Epithelial cell of prostate (primary cell): Measurements from ENCODE around the gene HNRNPK.
"Not testable (repeated sequence)": the region's sequence is repeated elsewhere in the genome, so short reads cannot be mapped to it uniquely, and the experiment has no call there.

Experiments
- DNase-seq: peaks from one replicate; pipeline ENCODE4 v3.0.0-alpha.2; 2011; ENCODE audit warnings: low read depth, low spot score
- H3K27ac ChIP-seq: fragments of 450-650 bp; 2 replicates; pipeline ENCODE4 v1.5.1; 2017; ENCODE audit warnings: mild to moderate bottlenecking

Gene HNRNPK

DNA sequence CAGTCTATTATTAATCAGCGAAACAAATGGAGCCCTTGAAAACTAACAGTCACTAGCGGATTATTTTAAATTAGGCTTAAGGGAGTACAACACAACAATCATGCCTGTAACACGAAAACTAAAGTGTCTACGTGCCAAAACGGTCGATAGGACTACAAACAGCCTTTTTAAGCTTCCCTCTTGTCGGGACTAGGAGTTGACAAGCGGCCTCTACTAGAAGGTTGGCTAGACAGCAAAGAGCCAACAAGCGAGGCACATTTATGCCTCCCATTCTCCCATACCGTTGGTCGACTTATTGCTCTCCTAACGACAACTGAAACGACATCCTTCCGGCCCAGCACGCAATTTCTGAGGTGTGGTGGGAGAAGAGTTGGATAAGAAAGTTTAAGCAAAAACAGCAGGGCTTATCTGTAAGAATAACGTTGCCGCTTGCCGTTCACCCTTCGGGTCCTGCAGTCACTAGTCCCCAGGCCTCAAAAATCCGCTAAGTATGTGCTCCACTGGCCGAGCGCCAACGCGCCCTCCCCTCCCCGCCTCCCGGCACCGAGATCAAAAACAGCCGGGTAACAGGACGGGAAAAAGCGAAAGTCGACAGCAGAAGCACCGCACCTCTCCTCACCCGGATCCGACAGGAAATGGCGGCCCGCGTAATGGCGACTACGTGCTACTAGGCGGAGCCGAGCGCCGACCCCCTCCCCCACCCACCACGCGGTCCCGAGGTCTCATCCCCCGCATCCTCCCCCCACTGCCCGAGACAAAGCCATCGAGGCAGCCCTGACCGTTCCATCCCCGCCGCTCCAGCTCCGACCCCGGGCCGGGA, 813 bp downstream of the HNRNPK start:
- H3K27ac ChIP-seq, result peak overlapping the region; percentile 92
- no peak for DNase-seq

DNA sequence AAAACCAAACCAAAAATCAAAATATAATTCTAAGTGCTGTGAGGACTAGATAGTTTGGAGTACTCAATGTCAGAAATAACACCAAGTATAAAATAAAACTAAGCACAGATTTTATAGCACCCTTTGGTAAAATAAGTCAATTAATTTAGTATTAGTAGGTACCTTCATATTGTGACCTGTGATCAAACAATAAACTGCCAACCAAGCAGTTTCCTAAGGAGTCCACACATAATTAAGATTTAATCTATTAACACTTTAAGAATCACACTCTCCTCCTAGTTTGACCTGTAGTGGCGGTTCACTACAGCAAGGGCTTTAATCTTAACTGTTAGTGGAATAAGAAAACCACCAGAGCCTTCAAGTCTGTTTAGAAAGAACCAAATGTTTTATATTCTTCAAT, 2.8 kb downstream of the HNRNPK start:
- peak overlapping the region; percentile 46 for H3K27ac ChIP-seq
- no peak for DNase-seq

DNA sequence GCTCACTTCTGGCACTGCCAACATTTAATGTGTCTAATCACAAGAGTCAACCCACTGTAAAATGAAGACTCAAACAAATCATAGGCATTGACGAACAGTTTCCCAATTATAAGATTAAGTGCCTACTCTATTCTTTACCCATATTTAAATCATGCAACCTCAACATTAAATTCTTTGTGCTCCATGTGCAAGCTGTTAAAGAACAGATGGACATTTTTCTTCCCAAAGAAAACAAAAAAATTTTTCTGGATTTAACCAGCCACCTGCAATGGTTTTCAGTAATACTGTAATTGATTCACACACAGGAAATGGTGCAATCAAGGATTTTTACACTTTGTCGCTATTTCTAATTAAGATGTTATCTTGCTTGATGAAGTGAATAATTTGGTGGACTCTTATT, 3.6 kb downstream of the HNRNPK start:
- DNase-seq, result no peak
- peak overlapping the region; percentile 46 for H3K27ac ChIP-seq

DNA sequence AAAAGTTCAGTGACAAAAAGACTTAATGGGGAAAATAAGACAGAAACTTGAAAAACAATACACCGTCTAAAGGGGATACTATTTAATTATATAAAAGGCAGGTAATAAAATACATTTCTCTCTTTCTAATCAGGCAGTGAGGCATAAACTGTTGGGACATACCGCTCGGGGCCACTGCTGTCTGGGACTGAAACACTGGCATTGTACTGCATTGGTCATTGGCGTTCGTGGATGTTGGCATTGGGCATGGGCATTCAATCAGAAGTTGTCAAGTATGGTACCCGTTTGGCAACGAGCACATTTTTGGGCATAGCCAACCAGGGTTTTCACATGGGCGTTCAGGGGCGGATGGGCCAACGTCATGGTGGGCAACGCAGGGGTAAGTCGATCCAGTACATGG, 4.7 kb downstream of the HNRNPK start:
- DNase-seq, result no peak
- H3K27ac ChIP-seq, result peak overlapping the region; percentile 46

DNA sequence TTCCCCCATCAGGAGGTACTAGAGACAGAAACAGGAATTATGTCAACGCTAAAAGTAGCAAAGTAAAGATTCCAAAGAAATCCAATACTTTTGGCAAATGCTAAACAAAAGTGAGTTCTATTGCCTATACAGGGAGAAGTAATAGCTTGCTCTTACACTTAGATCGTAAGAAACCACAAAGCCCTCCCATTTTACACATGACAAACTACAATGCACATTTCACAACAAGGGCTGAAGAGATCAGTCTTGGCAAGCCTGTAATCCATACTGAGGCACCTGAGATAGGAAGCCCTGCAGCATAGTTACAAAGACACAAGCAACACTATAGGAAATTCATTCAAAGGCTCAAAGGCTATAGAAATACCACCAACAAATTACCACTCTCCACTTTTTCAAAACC, 7.7 kb downstream of the HNRNPK start:
- H3K27ac ChIP-seq, result no peak overlapping the region
- no peak for DNase-seq

DNA sequence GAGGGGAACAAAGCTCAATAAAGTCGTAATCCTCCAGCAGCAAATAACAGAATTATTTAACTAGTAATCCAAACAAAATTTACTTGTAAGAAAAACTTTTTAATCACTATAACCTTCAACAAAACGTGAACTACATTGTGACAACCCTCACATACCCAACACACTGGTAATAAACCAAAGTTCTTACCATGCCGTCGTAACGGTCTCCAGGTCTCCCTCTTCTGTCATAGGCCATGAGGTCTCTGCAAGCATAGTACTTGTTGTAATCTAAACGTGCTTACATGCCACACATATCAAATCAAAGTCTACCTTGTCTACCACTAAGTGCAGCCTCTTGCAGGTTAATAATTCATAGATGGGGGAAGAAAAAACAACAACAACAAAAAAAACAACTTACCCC, 8.5 kb downstream of the HNRNPK start:
- H3K27ac ChIP-seq, result no peak overlapping the region
- no peak for DNase-seq

DNA sequence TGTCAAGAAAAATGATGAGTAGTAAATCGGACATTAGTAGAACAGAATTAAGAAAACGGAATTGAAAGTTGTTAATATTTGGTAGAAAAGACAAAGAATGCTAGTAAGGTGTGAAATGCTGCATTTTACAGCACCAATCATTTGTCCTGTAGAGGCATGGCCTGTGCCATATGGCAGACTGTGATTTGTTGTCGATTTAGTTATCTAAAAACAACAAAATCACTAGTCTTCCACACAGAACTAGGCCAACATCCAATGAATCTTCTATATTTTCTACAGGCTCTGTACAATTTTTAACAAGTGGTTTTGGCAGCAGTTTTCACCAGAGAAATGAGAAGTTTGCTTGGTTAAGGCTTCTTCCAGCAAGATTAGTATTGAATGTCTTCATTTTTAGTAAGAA, 10.4 kb downstream of the HNRNPK start:
- H3K27ac ChIP-seq, result no peak overlapping the region
- no peak for DNase-seq

DNA sequence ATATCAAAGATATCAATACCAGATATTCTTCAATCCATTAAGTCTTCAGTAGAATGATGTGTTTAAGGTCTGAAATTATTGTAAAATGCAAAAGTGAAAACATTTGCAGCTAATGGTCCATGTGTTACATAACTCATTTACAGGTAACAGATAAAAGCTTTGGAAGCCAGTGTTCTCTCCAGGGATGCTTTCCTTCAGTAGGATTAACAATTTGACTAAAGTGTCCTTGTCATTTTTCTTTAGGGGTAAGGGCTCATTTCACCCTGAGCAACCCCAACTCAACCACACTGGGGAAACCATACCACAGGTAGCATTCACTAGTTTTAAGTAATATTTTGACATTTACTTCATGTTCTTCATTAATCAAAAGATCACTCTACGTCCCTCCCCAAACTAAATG, 12.9 kb downstream of the HNRNPK start:
- H3K27ac ChIP-seq, result no peak overlapping the region
- DNase-seq, result no peak

DNA sequence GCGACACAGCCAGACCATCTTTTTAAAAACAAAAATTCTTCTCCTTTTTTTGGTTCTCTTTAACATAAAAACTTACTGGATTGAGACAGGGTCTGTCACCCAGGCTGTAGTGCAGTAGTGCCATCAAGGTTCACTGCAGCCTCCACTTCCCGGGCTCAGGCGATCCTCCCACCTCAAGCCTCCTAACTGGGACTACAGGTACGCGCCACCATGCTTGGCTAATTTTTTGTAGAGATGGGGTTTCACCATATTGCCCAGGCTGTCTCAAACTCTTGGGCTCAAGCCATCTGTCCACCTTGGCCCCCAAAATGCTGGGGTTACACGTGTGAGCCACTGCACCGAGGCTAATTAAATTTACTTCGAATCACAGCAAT, 13.8 kb downstream of the HNRNPK start:
- peak overlapping the region; percentile 68 for H3K27ac ChIP-seq
- no peak for DNase-seq

DNA sequence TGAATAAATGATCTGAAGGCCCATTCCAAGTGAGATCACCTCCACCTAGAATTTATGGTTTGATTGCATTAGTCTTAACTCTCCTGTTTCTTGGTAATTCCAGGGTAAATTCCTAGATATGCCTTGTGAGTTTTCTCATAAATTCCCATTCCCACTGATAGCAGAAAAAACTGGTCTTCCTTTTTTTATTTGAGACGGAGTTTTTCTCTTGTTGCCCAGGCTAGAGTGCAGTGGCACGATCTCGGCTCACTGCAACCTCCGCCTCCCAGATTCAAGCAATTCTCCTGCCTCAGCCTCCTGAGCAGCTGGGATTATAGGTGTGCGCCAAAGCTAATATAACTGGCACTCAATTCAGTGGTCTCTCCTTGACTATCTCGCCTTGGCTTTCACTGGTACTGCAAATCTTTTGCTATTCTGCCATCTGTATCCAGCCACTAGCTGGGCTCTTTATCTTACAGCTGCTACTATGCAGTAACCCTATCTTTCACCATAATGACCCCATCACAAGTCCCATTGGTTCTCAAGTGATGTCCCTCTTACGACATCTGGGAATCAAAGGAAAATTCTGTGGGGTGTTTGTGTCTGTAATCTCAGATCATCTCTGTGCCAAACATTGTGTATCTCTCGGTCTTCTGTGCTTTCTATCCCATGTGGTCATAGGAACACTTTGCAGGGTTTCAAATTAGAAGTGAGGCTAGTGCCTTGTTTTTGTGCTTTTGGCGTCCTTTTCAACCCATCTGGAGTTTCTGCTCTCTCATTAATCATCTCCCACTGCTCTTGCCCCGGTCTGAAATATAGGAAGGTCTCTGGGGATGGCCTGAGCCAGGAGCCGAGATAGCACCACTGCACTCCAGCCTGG, 14.4 kb downstream of the HNRNPK start:
- peak overlapping the region; percentile 68 for H3K27ac ChIP-seq
- no peak for DNase-seq

DNA sequence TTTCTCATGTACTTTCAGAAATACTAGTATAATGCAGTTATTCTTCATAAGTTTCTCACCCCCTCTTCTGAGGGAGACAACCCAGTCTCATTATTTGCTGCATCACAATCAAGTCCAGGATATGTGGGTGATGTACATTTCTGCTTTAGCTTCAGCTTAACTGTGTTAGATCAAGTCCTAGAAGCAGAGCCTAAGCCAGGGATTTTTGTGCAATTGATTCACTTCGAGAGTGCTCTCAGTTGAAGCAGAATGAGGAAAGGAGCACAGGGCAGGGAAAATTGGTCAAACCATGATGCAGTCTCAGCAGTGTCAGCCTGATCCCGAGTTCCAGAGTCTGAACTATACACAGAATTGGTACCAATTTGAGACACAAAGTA, 15.1 kb downstream of the HNRNPK start:
- H3K27ac ChIP-seq, result peak overlapping the region; percentile 68
- DNase-seq, result no peak

DNA sequence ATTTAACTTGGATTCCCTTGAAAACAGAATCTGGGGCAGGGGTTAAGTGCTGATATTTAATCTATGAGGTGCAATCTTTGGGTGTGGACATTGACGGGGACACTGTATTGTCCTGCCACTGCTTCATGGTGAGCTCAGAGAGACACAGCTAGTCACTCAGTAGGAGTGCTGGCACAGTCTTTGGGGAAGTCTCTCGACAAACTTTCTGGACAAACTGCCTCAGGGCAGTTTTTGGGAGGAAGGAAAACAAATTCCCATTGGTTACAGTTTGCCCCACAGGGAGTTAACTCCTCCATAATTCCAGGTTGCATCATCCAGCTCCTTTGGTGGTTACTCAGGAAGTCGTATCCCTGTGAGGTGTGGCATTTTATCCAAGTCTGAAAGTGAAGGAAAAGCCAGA, 17.9 kb downstream of the HNRNPK start:
- H3K27ac ChIP-seq, result peak overlapping the region; percentile 83
- no peak for DNase-seq

DNA sequence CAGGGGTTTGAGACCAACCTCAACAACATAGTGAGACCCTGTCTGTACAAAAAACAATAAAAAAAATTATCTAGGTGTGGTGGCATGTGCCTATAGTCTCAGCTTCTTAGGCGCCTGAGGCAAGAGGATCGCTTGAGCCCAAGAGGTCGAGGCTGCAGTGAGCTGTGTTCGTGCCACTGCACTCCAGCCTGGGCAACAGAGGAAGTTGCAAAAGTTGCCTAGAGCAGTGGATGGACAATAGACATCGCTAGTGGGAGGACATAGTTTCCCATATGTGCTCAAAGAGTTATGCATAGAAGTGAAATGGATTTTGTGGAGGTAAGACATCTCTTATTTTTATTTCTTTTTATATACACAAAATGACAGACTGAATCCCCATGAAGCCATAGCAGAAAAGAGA, 19.0 kb downstream of the HNRNPK start:
- no peak for DNase-seq
- H3K27ac ChIP-seq, result no peak overlapping the region

DNA sequence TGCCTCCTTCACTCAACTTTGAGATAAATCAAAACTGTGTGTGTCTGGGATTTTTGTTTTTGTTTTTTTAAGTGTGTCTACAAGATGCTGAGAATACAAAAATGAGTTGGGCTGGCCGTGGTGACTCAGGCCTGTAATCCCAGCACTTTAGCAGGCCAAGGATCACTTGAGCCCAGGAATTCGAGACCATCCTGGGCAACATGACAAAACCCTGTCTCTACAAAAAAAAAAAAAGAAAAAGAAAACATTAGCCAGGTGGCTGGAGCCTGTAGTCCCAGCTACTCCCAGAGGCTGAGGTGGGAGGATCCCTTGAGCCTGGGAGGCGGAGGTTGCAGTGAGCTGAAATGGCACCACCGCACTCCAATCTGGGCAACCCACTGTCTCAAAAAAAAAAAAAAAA, 21.0 kb downstream of the HNRNPK start:
- H3K27ac ChIP-seq, result no peak overlapping the region
- no peak for DNase-seq

DNA sequence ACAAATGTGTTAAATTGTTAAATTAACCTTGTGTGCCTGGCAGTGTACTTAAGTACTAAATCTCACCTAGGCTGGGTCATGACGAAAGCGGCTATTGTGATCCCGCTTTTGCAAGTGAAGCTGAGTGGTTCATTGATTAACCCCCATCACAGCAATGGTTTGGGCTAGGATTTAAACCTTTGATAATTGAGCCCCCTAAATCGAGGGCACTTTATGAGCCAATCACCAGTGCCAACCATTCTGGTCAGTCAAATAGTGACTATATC, 22.8 kb downstream of the HNRNPK start:
- peak overlapping the region; percentile 73 for H3K27ac ChIP-seq
- DNase-seq, result no peak

DNA sequence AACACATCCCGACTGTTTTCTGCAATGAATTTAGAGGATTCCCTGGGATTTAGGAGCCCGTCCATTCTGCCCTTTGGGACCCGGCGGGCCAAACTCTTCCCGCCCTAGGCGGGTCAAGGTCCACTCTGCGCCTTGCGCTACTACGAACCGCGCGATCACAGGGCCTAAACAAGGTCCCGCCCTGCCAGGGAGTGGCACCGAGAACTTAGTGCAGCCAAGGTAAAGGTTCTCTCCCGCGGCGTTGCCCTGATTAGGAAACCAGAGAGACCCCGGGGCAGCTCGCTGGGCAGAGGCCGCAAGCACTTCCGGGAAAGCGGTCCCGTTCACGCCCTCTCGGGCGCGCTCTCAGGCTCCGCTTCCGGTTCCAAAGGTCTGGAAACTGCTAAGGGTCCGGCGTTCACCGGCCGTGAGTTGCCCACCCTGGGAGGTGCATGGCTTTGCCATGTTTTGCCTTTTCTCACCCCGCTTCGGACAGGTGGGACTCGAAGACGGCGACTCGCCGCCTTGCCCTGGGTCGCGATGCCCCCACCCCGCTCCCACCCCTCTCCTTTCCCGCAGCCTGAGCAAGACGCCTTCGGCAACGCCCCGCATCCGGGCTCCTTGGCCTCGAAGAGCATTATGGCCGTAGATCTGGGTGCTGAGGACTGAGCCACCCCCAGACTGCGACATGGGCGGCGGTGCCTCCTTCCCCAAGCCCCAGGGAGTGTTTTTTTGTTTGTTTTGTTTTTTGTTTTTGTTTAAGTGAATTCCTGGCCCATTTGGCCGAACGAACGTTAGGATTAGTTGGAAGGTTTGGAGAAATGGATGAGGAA, 23.4 kb downstream of the HNRNPK start:
- DNase-seq, result no peak
- peak overlapping the region; percentile 73 for H3K27ac ChIP-seq

DNA sequence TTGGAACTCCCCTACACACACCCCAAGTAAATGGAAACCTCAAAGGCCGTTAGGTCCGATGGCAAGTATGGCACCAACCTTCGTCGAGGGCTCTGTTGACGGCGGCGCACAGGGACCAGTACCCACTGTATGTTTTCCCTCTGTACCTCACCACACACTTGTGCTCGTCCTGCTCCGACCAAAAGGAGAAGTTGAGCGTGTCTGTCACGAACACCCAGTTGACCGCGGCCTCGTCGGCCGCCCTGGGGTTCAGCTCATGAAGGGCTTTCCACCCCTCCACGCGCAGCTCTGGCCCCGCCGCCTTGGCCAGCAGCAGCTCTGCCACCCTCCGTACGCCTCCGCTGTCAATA, 24.0 kb downstream of the HNRNPK start:
- DNase-seq, result no peak
- peak overlapping the region; percentile 73 for H3K27ac ChIP-seq

DNA sequence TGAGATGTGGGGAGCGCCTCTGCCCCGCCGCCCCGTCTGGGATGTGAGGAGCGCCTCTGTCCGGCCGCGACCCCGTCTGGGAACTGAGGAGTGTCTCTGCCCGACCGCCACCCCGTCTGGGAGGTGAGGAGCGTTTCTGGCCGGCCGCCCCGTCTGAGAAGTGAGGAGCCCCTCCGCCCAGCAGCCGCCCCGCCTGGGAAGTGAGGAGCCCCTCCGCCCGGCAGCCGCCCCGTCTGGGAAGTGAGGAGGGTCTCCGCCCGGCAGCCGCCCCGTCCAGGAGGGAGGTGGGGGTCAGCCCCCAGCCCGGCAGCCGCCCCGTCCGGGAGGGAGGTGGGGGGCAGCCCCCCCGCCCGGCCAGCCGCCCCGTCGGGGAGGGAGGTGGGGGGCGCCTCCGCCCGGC, 31.9 kb downstream of the HNRNPK start:
- not testable (repeated sequence) for DNase-seq, H3K27ac ChIP-seq

DNA sequence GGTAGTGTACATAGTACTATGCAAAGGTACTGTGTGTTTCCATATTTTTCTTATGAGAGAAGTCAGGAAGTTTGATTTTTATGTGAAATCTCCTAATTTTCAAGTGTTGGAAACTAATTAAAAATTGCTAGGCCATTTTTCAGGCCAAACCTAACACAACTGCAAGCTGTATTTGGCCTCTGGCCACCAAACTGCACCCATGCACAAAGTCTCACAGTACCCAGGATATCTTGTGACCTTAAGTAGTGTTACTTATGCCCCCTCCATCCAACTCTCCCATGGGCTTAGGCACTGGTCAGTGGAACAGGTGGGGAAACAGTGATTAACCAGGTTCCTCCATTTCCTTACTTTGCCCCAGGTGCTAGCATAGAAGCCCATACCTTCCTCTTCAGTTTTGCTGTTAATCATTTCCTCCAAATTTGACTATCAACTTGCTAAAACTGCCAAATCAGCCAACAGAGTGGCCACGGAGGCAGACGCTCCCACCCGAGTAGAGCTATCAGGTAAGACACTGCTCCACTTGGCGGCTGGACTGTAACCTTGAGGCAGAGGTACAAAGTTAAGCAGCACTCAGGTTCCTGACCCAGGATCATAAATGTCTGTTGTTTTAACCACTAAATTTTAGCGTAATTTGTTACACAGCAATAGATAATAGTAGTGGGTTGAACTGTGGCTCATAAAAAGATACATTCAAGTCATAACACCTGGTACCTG, 39.3 kb downstream of the HNRNPK start:
- no peak overlapping the region for H3K27ac ChIP-seq
- no peak for DNase-seq

DNA sequence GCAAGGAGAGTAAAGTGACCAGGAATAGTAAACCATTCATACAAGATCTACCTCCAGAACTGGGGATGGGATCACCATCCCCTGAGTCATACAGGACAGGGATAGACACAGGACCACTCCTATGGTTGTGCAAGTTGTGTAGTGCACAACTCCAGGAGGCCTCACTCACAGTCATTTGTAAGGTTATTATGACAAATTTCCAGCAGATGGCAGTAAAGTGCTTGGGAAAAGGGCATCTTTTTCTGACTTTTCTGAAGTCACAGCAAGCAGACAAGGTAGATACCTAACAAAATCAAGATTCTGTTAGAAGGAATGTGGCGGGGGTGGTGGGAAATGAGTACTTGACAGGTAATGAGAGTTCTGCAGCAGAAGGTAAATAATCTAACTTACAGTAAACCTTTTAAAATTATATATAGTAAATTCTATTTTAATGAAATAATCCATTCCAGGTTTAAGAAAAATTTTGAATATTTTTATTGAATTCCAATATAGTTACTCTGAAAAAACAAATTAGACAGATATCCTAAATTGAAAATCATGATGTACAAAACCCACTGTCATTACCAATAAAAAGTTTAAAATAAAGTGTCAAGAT, 42.1 kb downstream of the HNRNPK start:
- no peak overlapping the region for H3K27ac ChIP-seq
- no peak for DNase-seq
